SKM-1 treated with dmso at 0.1 percent for 144 hours (cell line): ENCODE measurements around the gene CYBA.
"Not testable (repeated sequence)": the region's sequence is repeated elsewhere in the genome, so short reads cannot be mapped to it uniquely, and the experiment has no call there.

ENCODE experiments used
- DNase-seq: peaks from one replicate; lab custom pipeline; 2025; ENCODE audit not compliant: unreplicated experiment; lab: John Stamatoyannopoulos, UW

CYBA gene

DNA sequence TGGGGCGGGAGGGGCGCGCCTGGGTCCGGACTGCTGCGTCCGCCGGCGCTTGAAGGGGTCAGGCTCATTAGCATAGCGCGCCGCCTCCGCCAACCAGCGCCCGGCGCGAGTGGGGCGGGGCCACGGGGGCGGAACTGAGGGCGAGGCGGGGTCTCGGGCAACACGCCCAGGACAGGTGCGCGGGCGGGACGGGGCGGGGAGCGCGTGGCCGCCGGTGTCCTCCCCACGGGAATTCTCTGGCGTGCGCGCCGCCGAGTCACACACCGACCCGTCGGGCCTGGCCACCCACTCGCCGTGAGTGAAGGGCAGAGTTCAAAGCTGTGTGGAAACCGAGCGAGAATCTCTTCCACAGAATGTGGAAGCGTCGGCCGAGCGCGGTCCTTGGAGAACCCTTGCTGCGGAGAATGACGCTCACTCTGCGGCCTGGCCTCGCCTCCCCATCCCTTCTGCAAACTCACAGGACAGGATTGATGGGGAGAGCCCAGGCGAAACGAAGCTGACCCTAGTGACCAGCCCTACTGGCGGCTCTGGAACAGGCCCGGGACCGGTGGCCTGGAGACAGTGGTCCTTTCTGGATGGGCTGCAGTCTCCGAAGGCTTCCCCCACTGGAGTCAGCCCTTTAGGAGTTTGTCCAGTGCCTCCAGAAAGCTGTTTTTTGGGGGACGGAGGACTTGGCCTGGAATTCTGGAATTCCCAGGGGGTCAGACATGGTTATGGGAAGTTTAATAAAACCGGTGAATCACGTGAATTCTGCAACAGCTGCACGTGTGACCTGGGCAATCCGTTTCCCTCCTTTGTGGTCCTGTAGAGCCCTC, 35.8 kb upstream of the CYBA start, which contains the start of gene SNAI3:
Gene SNAI3 (minus strand): TSS at position 69 of the 815 bp plus-strand sequence. CDS start 101 bp downstream, outside the sequence.
- peak; percentile 69 for DNase-seq

- no peak for DNase-seq
These were observed 35.2 kb upstream of the CYBA start for GRCh38 chr16:88686062-88686438.

GRCh38 chr16:88685156-88686061, 34.6 kb upstream of the CYBA start:
- DNase-seq, result peak; percentile 50

DNA sequence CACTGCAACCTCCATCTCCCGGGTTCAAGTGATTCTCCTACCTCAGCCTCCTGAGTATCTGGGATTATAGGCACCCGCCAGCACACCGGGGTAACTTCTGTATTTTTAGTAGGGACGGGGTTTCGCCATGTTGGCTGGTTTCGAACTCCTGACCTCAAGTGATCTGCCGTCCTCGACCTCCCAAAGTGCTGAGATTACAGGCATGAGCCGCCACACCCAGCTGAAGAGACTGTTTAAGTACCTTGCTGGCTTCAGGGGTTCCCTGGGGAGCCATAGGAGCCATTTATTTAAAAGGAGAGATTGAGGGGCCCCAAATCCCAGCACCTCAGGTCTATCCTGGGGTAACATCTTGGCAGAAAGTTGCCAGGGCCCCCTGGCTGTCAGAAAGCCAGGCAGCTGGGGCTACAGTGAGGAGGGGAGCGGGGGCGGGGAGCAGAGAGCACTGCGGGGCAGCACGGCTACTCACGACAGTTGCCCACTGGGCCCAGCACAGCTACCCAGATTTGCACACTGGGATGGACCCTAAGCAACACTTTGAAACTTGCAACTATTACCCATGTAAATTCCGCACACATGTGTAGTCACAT, 33.8 kb upstream of the CYBA start:
- no peak for DNase-seq

DNA sequence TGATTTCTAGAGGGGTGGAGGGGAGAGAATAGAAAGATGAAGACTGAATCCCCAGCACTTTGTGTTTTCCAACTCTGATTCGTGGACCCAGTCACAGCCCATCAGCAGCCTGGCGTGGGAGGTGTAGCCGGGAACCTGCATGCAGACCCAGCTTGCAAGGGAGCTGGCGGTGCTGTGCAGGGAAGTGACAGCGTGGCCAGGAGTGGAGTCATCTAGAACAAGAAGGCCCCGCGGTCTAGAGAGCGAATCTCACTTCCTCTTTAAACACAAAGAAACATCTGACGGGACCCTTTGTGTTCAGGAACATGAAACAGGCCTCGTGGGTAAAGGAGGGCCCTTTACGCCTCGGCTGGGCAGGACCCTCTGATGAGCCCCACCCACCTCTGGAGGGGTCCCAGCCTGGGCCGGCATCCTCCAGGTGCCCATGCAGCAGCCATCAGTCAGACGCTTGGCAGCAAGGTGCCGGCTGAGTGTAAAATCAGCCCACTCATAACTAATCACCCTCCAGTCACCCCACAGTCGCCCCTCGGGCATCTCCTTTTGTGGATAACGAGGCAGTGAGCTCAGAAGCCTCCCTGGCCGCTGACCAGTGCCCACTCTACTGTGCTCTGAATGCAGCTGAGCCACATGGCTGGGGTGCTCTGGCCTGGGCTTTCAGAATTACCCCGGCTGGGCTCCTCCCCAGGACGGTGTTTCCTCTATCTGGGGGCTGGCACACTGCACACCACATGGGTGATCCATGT, 31.0 kb upstream of the CYBA start:
- peak; percentile 94 for DNase-seq

- DNase-seq, result no peak
These were observed 30.3 kb upstream of the CYBA start for GRCh38 chr16:88681084-88681680.

DNA sequence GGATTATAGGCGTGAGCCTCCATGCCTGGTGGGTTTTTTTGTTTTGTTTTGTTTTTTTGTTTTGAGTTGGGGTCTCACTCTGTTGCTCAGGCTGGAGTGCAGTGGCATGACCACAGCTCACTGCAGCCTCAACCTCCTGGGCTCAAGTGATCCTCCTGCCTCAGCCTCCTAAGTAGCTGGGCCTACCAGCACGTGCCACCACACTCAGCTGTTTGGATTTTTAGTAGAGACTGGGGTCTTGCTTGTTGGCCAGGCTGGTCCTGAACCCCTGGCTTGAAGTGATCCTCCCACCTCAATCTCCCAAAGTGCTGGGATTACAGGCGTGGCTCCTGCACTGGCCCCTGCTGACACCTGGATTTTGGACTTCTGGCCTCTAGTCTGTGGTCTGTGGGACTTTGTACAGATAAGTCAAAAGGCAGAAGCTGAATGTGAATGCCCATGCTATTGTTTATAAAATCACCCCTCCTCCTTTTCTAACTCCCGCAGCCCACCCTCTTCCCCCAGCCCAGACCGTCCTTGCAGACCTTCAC, 29.8 kb upstream of the CYBA start:
- DNase-seq, result no peak

GRCh38 chr16:88678224-88678979, 27.5 kb upstream of the CYBA start:
- no peak for DNase-seq

DNA sequence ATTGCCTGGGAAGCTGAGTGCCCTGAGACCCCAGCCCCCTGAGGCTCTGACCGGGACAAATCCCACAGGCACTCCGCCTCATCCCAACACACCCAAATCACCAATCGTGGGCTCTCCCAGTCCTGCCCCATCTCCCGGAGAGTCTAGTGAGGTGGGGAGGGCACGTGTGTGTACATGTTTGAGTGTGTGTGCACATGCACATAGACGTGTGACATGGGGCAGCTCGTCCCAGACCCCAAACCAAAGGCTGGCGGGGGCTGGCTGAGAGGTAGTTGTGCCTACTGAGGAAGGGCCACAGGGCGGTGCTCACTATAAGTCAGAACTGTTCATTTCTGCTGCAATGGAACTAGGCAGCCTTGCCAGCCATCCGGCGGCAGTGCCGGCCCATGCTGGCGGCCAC, 26.9 kb upstream of the CYBA start:
- DNase-seq, result no peak

GRCh38 chr16:88676502-88677242, 25.8 kb upstream of the CYBA start:
- no peak for DNase-seq

DNA sequence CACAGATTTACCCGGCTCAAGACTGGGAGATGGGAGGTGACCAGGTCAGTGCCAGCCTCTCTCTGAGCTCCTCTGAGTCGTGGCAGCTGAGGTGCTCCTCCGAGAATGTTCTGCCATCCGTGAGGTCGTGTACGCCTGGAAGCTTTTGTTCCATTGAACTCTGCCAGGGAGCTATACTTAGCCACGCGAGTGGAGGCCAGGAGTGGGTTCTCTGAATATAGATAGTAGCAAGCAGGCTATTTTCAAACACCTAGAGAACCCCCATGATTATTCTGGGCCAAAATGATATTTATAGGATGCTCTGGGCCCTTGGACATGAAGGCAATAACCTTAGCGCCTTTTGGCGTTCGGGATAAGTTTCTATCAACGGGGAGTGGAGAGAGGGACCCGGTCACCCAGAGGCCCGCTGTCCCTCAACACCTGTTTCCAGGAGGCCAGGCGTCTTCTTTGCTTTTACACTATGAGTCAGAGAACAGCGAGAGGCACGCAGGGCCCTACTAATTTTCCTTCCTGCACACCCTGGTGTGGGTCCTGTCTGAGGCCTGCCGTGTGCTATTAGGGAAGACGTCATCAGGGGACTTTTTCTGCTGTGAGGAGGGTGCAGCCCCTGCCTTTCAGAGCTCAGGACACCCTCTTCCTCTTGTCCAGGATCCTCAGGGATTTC, 23.0 kb upstream of the CYBA start:
- no peak for DNase-seq

GRCh38 chr16:88672776-88673175, 21.9 kb upstream of the CYBA start:
- DNase-seq, result no peak

GRCh38 chr16:88671806-88672205, 21.0 kb upstream of the CYBA start:
- DNase-seq, result no peak

GRCh38 chr16:88669980-88670379, 19.1 kb upstream of the CYBA start:
- DNase-seq, result no peak

- not testable (repeated sequence) for DNase-seq
These were observed 18.6 kb upstream of the CYBA start for GRCh38 chr16:88669493-88669892.

DNA sequence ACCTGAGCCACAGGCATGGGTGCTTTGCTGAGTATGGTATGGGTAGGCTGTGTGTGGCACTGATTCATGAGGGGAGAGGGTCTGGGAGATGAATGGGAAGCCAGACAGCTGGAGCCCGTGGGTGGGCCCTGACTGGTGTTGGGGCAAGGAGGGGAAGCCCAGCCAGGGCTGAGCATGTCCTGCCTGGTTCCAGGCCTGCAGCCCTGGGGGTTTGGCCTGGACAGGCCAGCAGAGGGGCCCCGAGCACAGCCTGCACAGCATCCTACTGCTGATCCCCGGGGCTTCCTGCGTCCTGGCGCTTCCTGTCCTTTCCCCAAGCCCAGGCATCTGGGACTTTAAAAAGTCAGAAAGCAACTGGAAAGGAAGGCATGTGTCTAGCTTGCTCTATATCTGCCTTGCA, 16.6 kb upstream of the CYBA start:
- no peak for DNase-seq

DNA sequence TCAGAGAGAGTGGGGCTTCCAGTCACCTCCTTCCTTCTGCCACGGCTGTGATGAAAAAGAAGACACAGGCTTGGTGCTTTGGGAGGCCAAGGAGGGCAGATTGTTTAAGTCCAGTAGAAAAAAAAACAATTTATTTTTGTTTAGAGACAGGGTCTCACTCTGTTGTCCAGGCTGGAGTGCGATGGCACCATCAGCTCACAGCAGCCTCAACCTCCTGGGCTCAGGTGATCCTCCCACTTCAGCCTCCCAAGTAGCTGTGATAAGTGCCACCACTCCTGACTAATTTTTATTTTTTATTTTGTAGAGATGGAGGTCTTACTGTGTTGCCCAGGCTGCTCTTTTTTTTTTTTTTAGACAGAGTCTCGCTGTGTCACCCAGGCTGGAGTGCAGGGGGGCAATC, 14.7 kb upstream of the CYBA start:
- no peak for DNase-seq

DNA sequence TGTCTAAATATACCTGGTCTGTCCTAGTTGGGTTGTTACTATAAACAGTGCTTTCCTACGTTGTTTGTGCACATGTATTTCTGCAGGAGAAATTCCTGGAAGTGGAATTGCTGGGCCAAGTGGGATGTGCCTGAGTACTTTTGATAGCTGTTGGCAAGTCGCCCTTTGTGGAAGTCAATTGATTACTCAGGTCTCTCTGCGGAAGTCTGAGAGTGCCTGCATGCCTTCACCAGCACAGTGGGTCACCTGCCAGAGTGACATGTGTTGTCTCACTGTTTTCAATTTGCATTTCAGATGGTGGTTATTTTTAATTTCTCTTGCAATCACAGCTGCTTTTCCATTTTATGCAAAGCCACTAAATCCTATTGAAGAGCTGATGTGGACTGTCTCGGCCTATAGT, 14.3 kb upstream of the CYBA start:
- DNase-seq, result no peak
